ENCODE results near the gene CACNA1B. TPM values are rescaled to one million over a fixed set of nuclear protein-coding genes. Genes with fewer than 3 reads are reported as not detected.

CACNA1B gene
- total and polyA plus RNA-seq, 2 of the 13 experiments (the other 11 are each of a cell fraction or from before 2014, with no cell fraction given): under 0.01 to 0.04 TPM

GRCh38 chr9:138015021-138015829 is 137.6 kb downstream of the CACNA1B start:
- Histone ChIP-seq H3K4me1 (ENCODE audit: insufficient read depth, low read length) (no peaks in the 10 kb centered on the region), H3K27ac (ENCODE audit: extremely low read length, insufficient read depth, low read length) (no peak overlapping the region), H3K4me3 (replicated peaks in 1 of 3; ENCODE audit: insufficient read depth in 1 of 3, low read depth in 2 of 3, low read length in 3 of 3) (no peak overlapping the region), H3K4me2 (ENCODE audit: low read depth, low read length) (no peak overlapping the region), H3K36me3 (replicated peaks in 1 of 2; ENCODE audit: control insufficient read depth in 1 of 2, insufficient read depth in 2 of 2, low read length in 2 of 2) (no peaks in the 10 kb centered on the region), H2AFZ (ENCODE audit: low read length) (no peak overlapping the region), H3K9ac (ENCODE audit: insufficient read depth, low read depth, low read length) (no peak overlapping the region), H4K20me1 (ENCODE audit: insufficient read depth, low read length) (no peaks in the 10 kb centered on the region), H3K9me3 (ENCODE audit: low read length) (no peaks in the 10 kb centered on the region), H3K27me3 (ENCODE audit: control insufficient read depth in 1 of 2, insufficient read depth in 2 of 2, low read length in 2 of 2) (peaks cover 2 to 18% of the 10 kb centered on the region in 2 experiments; a peak in 3 of 5 replicates), H3K79me2 (ENCODE audit: insufficient read depth, low read length) (no peaks in the 10 kb centered on the region)
- CTCF ChIA-PET (ENCODE audit: low intra/inter-chr PET ratio, low total read pairs): no interaction called here
- no peak for DNase-seq (ENCODE audit: low spot score)
- FAIRE-seq: no peak
- POLR2A ChIA-PET: no interaction called here
- intact Hi-C loops (cut with micrococcal nuclease; ENCODE audit: unreplicated experiment): no loop called here
- ATAC-seq: no peak
- BruUV-seq (replicated peaks): no TSS peak
- TF ChIP-seq, protein P1, sequence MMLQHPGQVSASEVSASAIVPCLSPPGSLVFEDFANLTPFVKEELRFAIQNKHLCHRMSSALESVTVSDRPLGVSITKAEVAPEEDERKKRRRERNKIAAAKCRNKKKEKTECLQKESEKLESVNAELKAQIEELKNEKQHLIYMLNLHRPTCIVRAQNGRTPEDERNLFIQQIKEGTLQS (CRISPR knock-in tag; IDR thresholded peaks at IDR 0.05): no peak
- TF ChIP-seq, protein P2, sequence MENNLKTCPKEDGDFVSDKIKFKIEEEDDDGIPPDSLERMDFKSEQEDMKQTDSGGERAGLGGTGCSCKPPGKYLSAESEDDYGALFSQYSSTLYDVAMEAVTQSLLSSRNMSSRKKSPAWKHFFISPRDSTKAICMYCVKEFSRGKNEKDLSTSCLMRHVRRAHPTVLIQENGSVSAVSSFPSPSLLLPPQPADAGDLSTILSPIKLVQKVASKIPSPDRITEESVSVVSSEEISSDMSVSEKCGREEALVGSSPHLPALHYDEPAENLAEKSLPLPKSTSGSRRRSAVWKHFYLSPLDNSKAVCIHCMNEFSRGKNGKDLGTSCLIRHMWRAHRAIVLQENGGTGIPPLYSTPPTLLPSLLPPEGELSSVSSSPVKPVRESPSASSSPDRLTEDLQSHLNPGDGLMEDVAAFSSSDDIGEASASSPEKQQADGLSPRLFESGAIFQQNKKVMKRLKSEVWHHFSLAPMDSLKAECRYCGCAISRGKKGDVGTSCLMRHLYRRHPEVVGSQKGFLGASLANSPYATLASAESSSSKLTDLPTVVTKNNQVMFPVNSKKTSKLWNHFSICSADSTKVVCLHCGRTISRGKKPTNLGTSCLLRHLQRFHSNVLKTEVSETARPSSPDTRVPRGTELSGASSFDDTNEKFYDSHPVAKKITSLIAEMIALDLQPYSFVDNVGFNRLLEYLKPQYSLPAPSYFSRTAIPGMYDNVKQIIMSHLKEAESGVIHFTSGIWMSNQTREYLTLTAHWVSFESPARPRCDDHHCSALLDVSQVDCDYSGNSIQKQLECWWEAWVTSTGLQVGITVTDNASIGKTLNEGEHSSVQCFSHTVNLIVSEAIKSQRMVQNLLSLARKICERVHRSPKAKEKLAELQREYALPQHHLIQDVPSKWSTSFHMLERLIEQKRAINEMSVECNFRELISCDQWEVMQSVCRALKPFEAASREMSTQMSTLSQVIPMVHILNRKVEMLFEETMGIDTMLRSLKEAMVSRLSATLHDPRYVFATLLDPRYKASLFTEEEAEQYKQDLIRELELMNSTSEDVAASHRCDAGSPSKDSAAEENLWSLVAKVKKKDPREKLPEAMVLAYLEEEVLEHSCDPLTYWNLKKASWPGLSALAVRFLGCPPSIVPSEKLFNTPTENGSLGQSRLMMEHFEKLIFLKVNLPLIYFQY (CRISPR knock-in tag; IDR thresholded peaks at IDR 0.05; ENCODE audit: borderline replicate concordance): no peak
- TF ChIP-seq, protein P3, sequence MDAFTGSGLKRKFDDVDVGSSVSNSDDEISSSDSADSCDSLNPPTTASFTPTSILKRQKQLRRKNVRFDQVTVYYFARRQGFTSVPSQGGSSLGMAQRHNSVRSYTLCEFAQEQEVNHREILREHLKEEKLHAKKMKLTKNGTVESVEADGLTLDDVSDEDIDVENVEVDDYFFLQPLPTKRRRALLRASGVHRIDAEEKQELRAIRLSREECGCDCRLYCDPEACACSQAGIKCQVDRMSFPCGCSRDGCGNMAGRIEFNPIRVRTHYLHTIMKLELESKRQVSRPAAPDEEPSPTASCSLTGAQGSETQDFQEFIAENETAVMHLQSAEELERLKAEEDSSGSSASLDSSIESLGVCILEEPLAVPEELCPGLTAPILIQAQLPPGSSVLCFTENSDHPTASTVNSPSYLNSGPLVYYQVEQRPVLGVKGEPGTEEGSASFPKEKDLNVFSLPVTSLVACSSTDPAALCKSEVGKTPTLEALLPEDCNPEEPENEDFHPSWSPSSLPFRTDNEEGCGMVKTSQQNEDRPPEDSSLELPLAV (CRISPR knock-in tag; conservative IDR thresholded peaks at IDR 0.05; ENCODE audit: low read depth): no peak
- no peak for TF ChIP-seq ZNF773 (CRISPR knock-in tag; IDR thresholded peaks at IDR 0.05; ENCODE audit: borderline replicate concordance)
- in situ Hi-C loops (cut with HindIII; ENCODE audit: extremely low pct_ligation_motif_present, low pct_unique_long_range_greater_than_20kb): no loop called here
- WGBS (ENCODE audit: low lambda C conversion rate): no CpG with 5 or more reads among the region's 25 CpGs

All from HepG2 (cell line).